ENCODE measurements around the gene SELENOP. TPM values are rescaled to one million over a fixed set of nuclear protein-coding genes. Genes with fewer than 3 reads are reported as not detected.

SELENOP gene
- total and polyA plus RNA-seq, 2 of the 13 experiments (the other 11 are each of a cell fraction or from before 2014, with no cell fraction given): 1,895 to 2,083 TPM

DNA sequence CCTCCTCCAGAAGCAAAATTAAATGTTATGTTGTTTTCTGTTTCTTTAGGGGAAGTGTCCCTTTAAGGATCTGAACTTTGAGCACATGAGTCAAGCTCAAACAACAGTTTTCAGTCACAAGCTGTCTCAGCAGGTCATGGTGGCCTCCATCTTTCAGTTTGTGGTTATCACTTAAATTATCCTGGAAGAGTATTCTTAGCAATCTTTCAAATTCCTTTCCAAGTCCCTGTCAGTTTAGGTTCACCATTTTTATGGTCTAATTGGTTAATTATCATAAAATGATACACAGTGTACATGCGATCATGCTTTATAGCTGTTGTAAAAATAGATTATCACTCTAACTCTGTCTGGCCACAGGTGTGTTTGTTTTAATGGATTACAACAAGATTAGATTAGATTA is 43.1 kb upstream of the SELENOP start (continued):
- TF ChIP-seq, protein P1, sequence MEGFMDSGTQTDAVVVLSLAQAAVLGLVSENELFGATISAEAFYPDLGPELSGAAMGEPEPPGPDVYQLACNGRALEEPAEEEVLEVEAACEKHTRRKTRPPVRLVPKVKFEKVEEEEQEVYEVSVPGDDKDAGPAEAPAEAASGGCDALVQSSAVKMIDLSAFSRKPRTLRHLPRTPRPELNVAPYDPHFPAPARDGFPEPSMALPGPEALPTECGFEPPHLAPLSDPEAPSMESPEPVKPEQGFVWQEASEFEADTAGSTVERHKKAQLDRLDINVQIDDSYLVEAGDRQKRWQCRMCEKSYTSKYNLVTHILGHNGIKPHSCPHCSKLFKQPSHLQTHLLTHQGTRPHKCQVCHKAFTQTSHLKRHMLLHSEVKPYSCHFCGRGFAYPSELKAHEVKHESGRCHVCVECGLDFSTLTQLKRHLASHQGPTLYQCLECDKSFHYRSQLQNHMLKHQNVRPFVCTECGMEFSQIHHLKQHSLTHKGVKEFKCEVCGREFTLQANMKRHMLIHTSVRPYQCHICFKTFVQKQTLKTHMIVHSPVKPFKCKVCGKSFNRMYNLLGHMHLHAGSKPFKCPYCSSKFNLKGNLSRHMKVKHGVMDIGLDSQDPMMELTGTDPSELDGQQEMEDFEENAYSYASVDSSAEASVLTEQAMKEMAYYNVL (CRISPR knock-in tag; IDR thresholded peaks at IDR 0.05; ENCODE audit: borderline replicate concordance): no peak
- no peak for TF ChIP-seq RAD21 (CRISPR knock-in tag; IDR thresholded peaks at IDR 0.05)
- TF ChIP-seq, protein P2, sequence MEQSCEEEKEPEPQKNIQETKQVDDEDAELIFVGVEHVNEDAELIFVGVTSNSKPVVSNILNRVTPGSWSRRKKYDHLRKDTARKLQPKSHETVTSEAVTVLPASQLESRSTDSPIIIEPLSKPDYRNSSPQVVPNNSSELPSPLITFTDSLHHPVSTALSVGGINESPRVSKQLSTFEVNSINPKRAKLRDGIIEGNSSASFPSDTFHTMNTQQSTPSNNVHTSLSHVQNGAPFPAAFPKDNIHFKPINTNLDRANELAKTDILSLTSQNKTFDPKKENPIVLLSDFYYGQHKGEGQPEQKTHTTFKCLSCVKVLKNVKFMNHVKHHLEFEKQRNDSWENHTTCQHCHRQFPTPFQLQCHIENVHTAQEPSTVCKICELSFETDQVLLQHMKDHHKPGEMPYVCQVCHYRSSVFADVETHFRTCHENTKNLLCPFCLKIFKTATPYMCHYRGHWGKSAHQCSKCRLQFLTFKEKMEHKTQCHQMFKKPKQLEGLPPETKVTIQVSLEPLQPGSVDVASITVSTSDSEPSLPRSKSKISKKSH (CRISPR knock-in tag; IDR thresholded peaks at IDR 0.05; ENCODE audit: borderline replicate concordance): no peak
- TF ChIP-seq ARHGAP35 (CRISPR knock-in tag; IDR thresholded peaks at IDR 0.05; ENCODE audit: borderline replicate concordance): no peak
- 0 out of 2 replicates have a peak, but pooled peaks have one; percentile 23 for TF ChIP-seq ZNF292 (CRISPR knock-in tag; IDR thresholded peaks at IDR 0.05; ENCODE audit: borderline replicate concordance, low read depth)
- TF ChIP-seq, protein P3, sequence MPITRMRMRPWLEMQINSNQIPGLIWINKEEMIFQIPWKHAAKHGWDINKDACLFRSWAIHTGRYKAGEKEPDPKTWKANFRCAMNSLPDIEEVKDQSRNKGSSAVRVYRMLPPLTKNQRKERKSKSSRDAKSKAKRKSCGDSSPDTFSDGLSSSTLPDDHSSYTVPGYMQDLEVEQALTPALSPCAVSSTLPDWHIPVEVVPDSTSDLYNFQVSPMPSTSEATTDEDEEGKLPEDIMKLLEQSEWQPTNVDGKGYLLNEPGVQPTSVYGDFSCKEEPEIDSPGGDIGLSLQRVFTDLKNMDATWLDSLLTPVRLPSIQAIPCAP (CRISPR knock-in tag; IDR thresholded peaks at IDR 0.05; ENCODE audit: low read depth): no peak
- TF ChIP-seq, protein P4, sequence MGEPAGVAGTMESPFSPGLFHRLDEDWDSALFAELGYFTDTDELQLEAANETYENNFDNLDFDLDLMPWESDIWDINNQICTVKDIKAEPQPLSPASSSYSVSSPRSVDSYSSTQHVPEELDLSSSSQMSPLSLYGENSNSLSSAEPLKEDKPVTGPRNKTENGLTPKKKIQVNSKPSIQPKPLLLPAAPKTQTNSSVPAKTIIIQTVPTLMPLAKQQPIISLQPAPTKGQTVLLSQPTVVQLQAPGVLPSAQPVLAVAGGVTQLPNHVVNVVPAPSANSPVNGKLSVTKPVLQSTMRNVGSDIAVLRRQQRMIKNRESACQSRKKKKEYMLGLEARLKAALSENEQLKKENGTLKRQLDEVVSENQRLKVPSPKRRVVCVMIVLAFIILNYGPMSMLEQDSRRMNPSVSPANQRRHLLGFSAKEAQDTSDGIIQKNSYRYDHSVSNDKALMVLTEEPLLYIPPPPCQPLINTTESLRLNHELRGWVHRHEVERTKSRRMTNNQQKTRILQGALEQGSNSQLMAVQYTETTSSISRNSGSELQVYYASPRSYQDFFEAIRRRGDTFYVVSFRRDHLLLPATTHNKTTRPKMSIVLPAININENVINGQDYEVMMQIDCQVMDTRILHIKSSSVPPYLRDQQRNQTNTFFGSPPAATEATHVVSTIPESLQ (CRISPR knock-in tag; conservative IDR thresholded peaks at IDR 0.05): no peak
- no peak for TF ChIP-seq ZC3H4 (CRISPR knock-in tag; IDR thresholded peaks at IDR 0.05; ENCODE audit: borderline replicate concordance)
- TF ChIP-seq ZNF839 (CRISPR knock-in tag; IDR thresholded peaks at IDR 0.05; ENCODE audit: borderline replicate concordance): no peak
- peak; percentile 94 for TF ChIP-seq ZNF644 (CRISPR knock-in tag; IDR thresholded peaks at IDR 0.05; ENCODE audit: low read depth)
- TF ChIP-seq MTA1 (CRISPR knock-in tag; IDR thresholded peaks at IDR 0.05; ENCODE audit: borderline replicate concordance): no peak
- no peak for TF ChIP-seq CTCF (CRISPR knock-in tag; IDR thresholded peaks at IDR 0.05)
- TF ChIP-seq SP140L (CRISPR knock-in tag; IDR thresholded peaks at IDR 0.05; ENCODE audit: borderline replicate concordance): no peak
- no peak for TF ChIP-seq FOXK1 (CRISPR knock-in tag; IDR thresholded peaks at IDR 0.05; ENCODE audit: borderline replicate concordance, low read depth)
- TF ChIP-seq PHF21A (CRISPR knock-in tag; IDR thresholded peaks at IDR 0.05): no peak
- no peak for TF ChIP-seq PHB2 (IDR thresholded peaks at IDR 0.05; ENCODE audit: partially characterized antibody)
- peak; percentile 29; the same call in 1 of the 2 replicates for TF ChIP-seq ELF3 (CRISPR knock-in tag; IDR thresholded peaks at IDR 0.05)
- TF ChIP-seq HOMEZ (CRISPR knock-in tag; IDR thresholded peaks at IDR 0.05; ENCODE audit: low read depth): peak; percentile 65; the same call in 1 of the 2 replicates
- TF ChIP-seq AGO2 (optimal IDR thresholded peaks at IDR 0.05; ENCODE audit: low read depth, low read length): no peak
